B cell (primary cell): ENCODE measurements around the gene ZFP69. TPM values are rescaled to one million over a fixed set of nuclear protein-coding genes. Genes with fewer than 3 reads are reported as not detected.

Source experiments
- ATAC-seq: fragments of 200-7000 bp; cut with Tn5 transposase; one replicate; pipeline ENCODE4 v1.10.0; 2021; ENCODE audit warnings: low read depth, mild to moderate bottlenecking, moderate number of reproducible peaks, moderate library complexity
- CTCF ChIA-PET: fragments of 350-600 bp; sonication (Branson Sonifier 250); formaldehyde crosslinking; loops from one replicate; lab custom pipeline; 2021; ENCODE audit warnings: antibody characterized with exemption, inconsistent platforms; lab: Charles Lee
- POLR2A ChIA-PET: fragments of 350-600 bp; sonication (Branson Sonifier 250); formaldehyde crosslinking; loops from one replicate; lab custom pipeline; 2021; ENCODE audit warnings: antibody characterized with exemption; lab: Charles Lee
- DNase-seq: peaks from one replicate; pipeline ENCODE4 v3.0.0; 2013
- H2AFZ ChIP-seq: 2 replicates; pipeline ENCODE4 v1.6.1; 2012; ENCODE audit warnings: mild to moderate bottlenecking, low read depth, low read length; ENCODE audit not compliant: insufficient read depth, poor library complexity, severe bottlenecking
- H3K27ac ChIP-seq, 2 donors: 1 replicate in 1 of 2; 2 replicates in 1 of 2; pipeline ENCODE4 v1.5.1; 2012 to 2013; ENCODE audit warnings: low read length in 2 of 2, mild to moderate bottlenecking in 2 of 2, moderate library complexity in 1 of 2
- H3K27me3 ChIP-seq, 4 experiments: fragments of 200-600 bp in 1 of 4; sonication (generic) in 1 of 4; replicated peaks in 1 of 4; 1 replicate in 2 of 4; 2 replicates in 2 of 4; pipeline versions ENCODE4 v1.6.1 to v1.7.0; 2013 to 2016; ENCODE audit warnings: low read length in 3 of 4, mild to moderate bottlenecking in 2 of 4, mixed read lengths in 1 of 4, moderate library complexity in 1 of 4; ENCODE audit not compliant: insufficient read depth in 4 of 4, control insufficient read depth in 3 of 4; ENCODE audit errors: control extremely low read depth in 1 of 4
- H3K36me3 ChIP-seq, 2 experiments: replicated peaks in 1 of 2; 1 replicate in 1 of 2; 2 replicates in 1 of 2; pipeline versions ENCODE4 v1.6.1 to v1.7.1; 2013; ENCODE audit warnings: low read length in 1 of 2; ENCODE audit not compliant: insufficient read depth in 2 of 2, control insufficient read depth in 1 of 2; ENCODE audit errors: control extremely low read depth in 1 of 2, extremely low read depth in 1 of 2
- H3K4me1 ChIP-seq, 2 donors: fragments of 200-600 bp in 1 of 2; sonication (generic) in 1 of 2; 1 replicate in 1 of 2; 2 replicates in 1 of 2; pipeline versions ENCODE4 v1.5.1 to v1.6.1; 2013 to 2017; ENCODE audit warnings: low read length in 2 of 2; ENCODE audit not compliant: control insufficient read depth in 2 of 2, insufficient read depth in 2 of 2
- H3K4me2 ChIP-seq: replicated peaks from 2 replicates; pipeline ENCODE3; 2012; ENCODE audit warnings: mild to moderate bottlenecking, low read depth, low read length; ENCODE audit not compliant: poor library complexity, severe bottlenecking
- H3K4me3 ChIP-seq, 5 experiments: fragments of 200-600 bp in 1 of 5; sonication (generic) in 1 of 5; 1 replicate in 3 of 5; 2 replicates in 2 of 5; pipeline versions ENCODE4 v1.5.1 to v1.7.0; 2011 to 2016; ENCODE audit warnings: low read length in 4 of 5, mild to moderate bottlenecking in 4 of 5, low read depth in 2 of 5, control low read depth in 1 of 5, moderate library complexity in 1 of 5; ENCODE audit not compliant: insufficient read depth in 1 of 5; ENCODE audit errors: control extremely low read depth in 1 of 5, extremely low read depth in 1 of 5
- H3K79me2 ChIP-seq: fragments of 200-600 bp; sonication (generic); one replicate; pipeline ENCODE4 v1.6.0; 2016; ENCODE audit warnings: low read length; ENCODE audit not compliant: control insufficient read depth, insufficient read depth
- H3K9ac ChIP-seq: fragments of 200-600 bp; sonication (generic); 2 replicates; pipeline ENCODE4 v1.6.1; 2017; ENCODE audit warnings: mild to moderate bottlenecking, low read length, moderate library complexity
- H3K9me3 ChIP-seq, 3 donors: one replicate each; pipeline versions ENCODE4 v1.6.1 to v1.7.1; 2013; ENCODE audit warnings: low read length in 2 of 3; ENCODE audit not compliant: control insufficient read depth in 2 of 3, insufficient read depth in 1 of 3; ENCODE audit errors: control extremely low read depth in 1 of 3
- H4K20me1 ChIP-seq: 2 replicates; pipeline ENCODE4 v1.6.0; 2012; ENCODE audit warnings: mild to moderate bottlenecking, low read length; ENCODE audit not compliant: insufficient read depth, control insufficient read depth, poor library complexity, severe bottlenecking
- H3K27ac Mint-ChIP-seq: one replicate; pipeline ENCODE4 v1.8.0; 2021; ENCODE audit warnings: mixed read lengths
- H3K27me3 Mint-ChIP-seq: one replicate; pipeline ENCODE4 v1.8.0; 2021; ENCODE audit warnings: mixed read lengths
- H3K4me1 Mint-ChIP-seq: one replicate; pipeline ENCODE4 v1.8.0; 2021; ENCODE audit warnings: mixed read lengths
- H3K4me3 Mint-ChIP-seq: one replicate; pipeline ENCODE4 v1.8.0; 2021; ENCODE audit warnings: mixed read lengths
- H3K9me3 Mint-ChIP-seq: one replicate; pipeline ENCODE4 v1.8.0; 2022; ENCODE audit warnings: mixed read lengths; ENCODE audit not compliant: insufficient read depth
- EZH2 ChIP-seq: IDR thresholded peaks from 2 replicates; pipeline ENCODE4 v1.6.1; 2012; ENCODE audit warnings: borderline replicate concordance, low read depth, mild to moderate bottlenecking, moderate library complexity, low read length; ENCODE audit not compliant: insufficient read depth, poor library complexity, severe bottlenecking
- WGBS: methylation state at CpG from one replicate; pipeline ENCODE4 v1.1.5; 2013; ENCODE audit warnings: missing lambda C conversion rate; ENCODE audit not compliant: insufficient coverage; 5-methylcytosine and 5-hydroxymethylcytosine counted together
- intact Hi-C: fragments of 100-400 bp; cut with micrococcal nuclease; formaldehyde crosslinking; loops from one replicate; pipeline ENCODE4 v1.10.0; 2022
- polyA plus RNA-seq: library from polyadenylated mRNA; depleted of rRNA; stranded (reverse); fragments of >200 nt; gene quantifications from 2 replicates; pipeline ENCODE4 v1.2.3, GENCODE V29; 2012
- total RNA-seq, 2 donors: library from RNA; stranded (reverse); fragments of 120-200 nt in 1 of 2; gene quantifications; 1 replicate in 1 of 2; 2 replicates in 1 of 2; pipeline versions ENCODE4 v1.2.3 to v1.2.4, GENCODE V29; 2013 to 2022
- TF ChIP-seq, protein P1 (sequence below): fragments of 200-600 bp; IDR thresholded peaks from one replicate; pipeline ENCODE4 v1.8.0; 2022; ENCODE audit warnings: antibody characterized with exemption, mild to moderate bottlenecking

ZFP69 gene
- total and polyA plus RNA-seq, 2 donors (not counting 1 experiment from before 2014, with no cell fraction given): 2.9 to 7.5 TPM

DNA sequence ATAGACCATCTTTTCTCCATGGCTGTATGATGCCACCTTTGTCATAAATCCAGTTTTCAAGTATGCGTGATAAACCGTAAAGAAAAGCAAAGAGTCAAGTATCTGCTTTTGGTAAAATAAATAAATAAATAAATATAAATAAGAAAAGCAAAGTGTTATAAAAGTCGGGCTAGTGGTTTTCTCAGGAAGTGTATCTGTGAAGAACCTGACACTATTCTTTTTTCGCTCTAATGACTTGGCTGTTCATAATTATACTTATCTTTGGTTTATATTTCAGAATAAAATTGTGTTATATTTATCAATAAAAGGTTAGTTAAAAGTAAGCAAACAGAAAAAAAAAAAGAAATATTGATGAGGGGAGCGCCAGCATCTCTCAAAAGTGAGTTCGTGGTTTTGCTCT is 30.9 kb downstream of the ZFP69 start:
- Mint-ChIP-seq H3K4me3 (peak overlapping the region; percentile 93), H3K4me1 (peaks cover 20% of the 10 kb centered on the region), H3K27ac (peak overlapping the region; percentile 85), H3K9me3 (peaks cover 7% of the 10 kb centered on the region), H3K27me3 (no peaks in the 10 kb centered on the region)
- peaks cover 35% of the 10 kb centered on the region for H3K79me2 ChIP-seq
- DNase-seq (no peak), ATAC-seq (no peak)
- H3K27ac ChIP-seq: peak overlapping the region; percentile 52 to 53
- peak overlapping the region; percentile 88 for H3K4me2 ChIP-seq
- peaks cover 1 to 35% (median 15%) of the 10 kb centered on the region in 3 donors for H3K9me3 ChIP-seq
- no peaks in the 10 kb centered on the region for H4K20me1 ChIP-seq
- no peaks in the 10 kb centered on the region for H3K27me3 ChIP-seq
- intact Hi-C loops: loop anchor here (1.0 kb wide), 2 partner anchors 23 to 31 kb away; partner anchors contain the start of genes ZFP69 and ZNF684
- peak overlapping the region; percentile 95 for H2AFZ ChIP-seq
- H3K4me1 ChIP-seq: peaks cover 6 to 16% of the 10 kb centered on the region in 2 donors
- CTCF ChIA-PET: interaction anchor here (2.9 kb wide), 1 partner anchor 25 kb away, joined by 16 read pairs; no protein-coding TSS in a partner anchor
- 8% methylated on average over 2 of the region's 6 CpGs for WGBS
- POLR2A ChIA-PET: interaction anchor here (0.9 kb wide), 1 partner anchor 547 kb away, joined by 3 read pairs; no protein-coding TSS in a partner anchor
- peak overlapping the region; percentile 83 for H3K9ac ChIP-seq
- H3K36me3 ChIP-seq: peaks cover 0 to 2% of the 10 kb centered on the region in 2 experiments
- peak overlapping the region; percentile 36 to 94 (median 88) for H3K4me3 ChIP-seq
- TF ChIP-seq, protein P1, sequence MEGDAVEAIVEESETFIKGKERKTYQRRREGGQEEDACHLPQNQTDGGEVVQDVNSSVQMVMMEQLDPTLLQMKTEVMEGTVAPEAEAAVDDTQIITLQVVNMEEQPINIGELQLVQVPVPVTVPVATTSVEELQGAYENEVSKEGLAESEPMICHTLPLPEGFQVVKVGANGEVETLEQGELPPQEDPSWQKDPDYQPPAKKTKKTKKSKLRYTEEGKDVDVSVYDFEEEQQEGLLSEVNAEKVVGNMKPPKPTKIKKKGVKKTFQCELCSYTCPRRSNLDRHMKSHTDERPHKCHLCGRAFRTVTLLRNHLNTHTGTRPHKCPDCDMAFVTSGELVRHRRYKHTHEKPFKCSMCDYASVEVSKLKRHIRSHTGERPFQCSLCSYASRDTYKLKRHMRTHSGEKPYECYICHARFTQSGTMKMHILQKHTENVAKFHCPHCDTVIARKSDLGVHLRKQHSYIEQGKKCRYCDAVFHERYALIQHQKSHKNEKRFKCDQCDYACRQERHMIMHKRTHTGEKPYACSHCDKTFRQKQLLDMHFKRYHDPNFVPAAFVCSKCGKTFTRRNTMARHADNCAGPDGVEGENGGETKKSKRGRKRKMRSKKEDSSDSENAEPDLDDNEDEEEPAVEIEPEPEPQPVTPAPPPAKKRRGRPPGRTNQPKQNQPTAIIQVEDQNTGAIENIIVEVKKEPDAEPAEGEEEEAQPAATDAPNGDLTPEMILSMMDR: no peak
- no peak for TF ChIP-seq EZH2
